NCI-H2227 treated with DMSO at 0.1 percent for 48 hours (cell line): ENCODE measurements around the gene CNN2.
A peak's percentile ranks its signal among the peaks of the same experiment; 100 is the strongest.

Experiments used
- DNase-seq: peaks from one replicate; lab custom pipeline; 2025; lab: John Stamatoyannopoulos, UW

CNN2 gene

GRCh38 chr19:995051-995827, 31.2 kb upstream of the CNN2 start:
- no peak for DNase-seq

DNA sequence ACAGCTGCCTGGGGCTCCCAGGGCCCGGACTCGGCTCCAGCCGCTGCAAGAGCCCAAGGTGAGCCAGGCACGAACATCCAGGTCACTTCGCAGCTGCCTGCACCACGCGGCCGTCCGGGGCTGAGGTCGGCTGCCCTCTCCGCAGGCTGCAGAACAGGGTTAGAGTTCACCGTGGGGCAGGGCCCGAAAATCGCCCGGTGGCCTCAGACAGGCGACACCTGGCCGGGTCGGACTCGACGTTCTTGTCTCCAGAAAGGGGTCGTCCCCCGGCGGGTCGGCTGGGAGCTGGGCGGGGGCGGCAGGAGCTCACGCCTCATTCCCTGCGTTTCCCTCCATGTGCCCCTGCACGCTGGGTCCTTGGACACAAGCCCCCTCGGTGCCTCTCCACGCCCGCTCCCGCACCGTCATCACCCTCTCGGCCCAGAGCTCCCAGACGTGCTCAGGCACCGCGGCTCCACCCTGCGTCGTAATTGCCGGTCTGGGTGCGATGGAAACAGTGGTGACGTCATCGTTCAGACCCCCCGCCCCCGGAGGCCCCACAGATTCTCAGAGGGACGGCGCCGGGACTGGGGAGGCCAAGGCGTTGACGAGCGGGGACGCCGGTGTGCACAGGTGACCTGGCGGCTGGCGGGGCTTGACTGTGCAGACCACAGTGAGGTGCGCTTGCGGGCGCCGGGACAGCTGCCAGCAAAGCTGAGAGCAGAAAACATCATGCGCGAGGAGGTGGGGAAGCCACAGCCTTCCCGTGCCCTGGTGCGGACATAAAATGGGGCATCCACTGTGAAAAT, 30.2 kb upstream of the CNN2 start:
- peak; percentile 20 for DNase-seq

DNA sequence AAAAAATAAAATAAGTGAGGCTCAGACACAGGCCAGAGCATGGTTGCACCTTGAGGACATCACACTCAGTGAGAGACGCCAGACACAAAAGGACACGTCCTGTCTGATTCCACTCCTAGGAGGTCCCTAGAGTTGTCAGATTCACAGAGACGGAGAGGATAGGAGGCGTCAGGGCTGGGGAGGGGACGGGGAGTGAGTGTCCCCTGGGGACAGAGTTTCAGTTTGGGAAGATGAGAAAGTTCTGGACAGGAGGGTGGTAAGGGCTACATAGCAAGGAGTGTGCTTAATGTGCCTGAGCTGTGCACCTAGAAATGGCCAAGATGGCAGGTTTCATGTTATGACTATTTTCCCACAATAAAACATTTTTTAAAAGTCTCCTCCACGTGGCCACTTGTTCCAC, 28.3 kb upstream of the CNN2 start:
- no peak for DNase-seq

- DNase-seq: no peak
These were observed 27.1 kb upstream of the CNN2 start for GRCh38 chr19:999379-999719.

DNA sequence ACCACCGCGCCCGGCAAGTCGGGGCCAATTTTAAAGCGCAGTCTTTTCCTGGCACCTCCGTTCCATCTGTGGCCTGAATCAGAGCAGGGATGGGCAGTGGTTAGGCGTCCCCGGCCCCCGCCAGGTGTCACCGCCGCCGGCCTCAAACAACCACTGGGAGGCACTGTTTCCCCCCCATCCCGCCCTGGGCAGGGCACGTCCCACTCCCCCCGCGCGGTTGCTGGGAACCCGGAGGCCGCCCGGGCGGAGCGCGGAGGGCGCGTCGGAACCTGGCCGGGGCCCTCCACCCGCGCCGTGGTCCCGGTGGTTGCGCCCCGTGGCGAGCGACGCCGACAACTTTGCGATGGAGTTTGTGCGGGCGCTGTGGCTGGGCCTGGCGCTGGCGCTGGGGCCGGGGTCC, 26.3 kb upstream of the CNN2 start, which contains the start of gene GRIN3B:
Gene GRIN3B (plus strand): TSS at position 325 of the 400 bp plus-strand sequence. CDS start 19 bp downstream, at position 344.
- no peak for DNase-seq

DNA sequence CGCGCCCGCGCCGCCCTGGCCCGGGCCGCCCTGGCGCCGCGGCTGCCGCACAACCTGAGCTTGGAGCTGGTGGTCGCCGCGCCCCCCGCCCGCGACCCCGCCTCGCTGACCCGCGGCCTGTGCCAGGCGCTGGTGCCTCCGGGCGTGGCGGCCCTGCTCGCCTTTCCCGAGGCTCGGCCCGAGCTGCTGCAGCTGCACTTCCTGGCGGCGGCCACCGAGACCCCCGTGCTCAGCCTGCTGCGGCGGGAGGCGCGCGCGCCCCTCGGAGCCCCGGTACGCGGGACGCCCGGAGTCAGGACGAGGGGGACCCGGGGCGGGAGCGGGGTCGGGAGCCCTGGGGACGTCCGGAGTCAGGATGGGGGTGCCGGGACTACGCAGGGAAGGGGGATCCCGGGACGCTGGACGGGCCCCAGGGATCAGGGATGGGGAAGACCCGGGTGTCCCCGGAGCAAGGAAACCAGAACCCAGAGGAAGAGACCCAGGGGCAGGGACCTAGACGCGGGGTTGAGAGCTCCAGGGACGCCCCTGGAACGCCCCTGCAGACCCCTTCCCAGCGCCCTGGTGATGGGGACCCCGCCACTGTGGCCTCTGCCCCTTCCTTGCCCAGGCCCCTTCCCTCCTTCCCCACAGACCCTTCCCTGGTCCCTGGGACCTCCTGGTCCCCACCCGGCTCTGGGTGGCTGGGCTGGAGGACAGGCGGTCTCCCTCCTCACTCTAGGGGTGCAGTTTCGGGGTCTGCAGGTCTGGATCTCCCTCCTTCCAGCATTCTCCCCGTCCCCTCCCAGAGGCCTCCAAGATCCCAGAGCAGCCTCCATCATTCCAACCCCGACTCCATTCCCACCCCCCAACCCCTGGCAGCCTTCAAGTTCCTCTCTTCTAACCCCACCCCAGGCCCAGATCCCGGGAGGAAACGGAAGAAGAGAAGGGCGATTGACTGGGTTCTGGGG, 25.5 kb upstream of the CNN2 start:
- DNase-seq: no peak

DNA sequence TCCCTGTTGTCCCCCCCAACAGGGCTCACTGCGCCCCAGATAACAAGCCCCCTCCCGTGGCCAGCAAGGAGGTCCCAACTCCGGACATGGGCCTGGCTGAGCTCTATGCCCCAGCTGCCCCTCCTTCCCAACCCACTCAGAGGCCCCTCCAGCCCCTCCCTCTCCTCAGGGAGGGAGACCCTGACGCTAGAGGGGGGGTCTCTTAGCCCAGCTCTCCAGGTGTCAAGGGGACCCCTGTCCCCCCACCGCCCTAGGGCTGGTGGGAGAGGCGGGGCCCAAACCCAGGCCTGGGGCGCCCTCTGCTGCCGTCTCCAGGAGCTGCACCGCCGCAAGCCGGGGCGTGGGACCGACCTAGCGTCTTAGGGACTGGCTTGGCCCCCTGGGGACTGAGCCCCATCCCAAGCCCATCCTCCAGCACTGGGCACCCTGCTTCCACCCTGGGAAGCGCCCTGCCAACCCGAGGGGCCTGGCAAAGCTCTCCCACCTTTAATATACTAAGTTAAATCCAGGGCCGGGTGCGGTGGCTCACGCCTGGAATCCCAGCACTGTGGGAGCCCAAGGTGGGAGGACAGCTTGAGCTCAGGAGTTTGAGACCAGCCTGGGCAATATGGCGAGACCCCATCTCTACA, 24.8 kb upstream of the CNN2 start:
- no peak for DNase-seq

GRCh38 chr19:1002600-1002999, 23.8 kb upstream of the CNN2 start:
- no peak for DNase-seq

GRCh38 chr19:1003283-1003682, 23.1 kb upstream of the CNN2 start:
- DNase-seq: no peak

- DNase-seq: no peak
These were observed 22.1 kb upstream of the CNN2 start for GRCh38 chr19:1004204-1004802.

DNA sequence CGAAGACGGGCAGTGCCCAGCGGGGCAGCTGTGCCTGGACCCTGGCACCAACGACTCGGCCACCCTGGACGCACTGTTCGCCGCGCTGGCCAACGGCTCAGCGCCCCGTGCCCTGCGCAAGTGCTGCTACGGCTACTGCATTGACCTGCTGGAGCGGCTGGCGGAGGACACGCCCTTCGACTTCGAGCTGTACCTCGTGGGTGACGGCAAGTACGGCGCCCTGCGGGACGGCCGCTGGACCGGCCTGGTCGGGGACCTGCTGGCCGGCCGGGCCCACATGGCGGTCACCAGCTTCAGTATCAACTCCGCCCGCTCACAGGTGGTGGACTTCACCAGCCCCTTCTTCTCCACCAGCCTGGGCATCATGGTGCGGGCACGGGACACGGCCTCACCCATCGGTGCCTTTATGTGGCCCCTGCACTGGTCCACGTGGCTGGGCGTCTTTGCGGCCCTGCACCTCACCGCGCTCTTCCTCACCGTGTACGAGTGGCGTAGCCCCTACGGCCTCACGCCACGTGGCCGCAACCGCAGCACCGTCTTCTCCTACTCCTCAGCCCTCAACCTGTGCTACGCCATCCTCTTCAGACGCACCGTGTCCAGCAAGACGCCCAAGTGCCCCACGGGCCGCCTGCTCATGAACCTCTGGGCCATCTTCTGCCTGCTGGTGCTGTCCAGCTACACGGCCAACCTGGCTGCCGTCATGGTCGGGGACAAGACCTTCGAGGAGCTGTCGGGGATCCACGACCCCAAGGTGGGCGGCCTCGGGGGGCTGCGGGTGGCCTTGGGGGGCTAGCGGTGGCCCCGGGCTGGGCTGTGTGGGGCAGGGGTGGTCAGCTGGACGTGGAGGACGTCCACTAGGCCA, 21.4 kb upstream of the CNN2 start:
- DNase-seq: no peak

DNA sequence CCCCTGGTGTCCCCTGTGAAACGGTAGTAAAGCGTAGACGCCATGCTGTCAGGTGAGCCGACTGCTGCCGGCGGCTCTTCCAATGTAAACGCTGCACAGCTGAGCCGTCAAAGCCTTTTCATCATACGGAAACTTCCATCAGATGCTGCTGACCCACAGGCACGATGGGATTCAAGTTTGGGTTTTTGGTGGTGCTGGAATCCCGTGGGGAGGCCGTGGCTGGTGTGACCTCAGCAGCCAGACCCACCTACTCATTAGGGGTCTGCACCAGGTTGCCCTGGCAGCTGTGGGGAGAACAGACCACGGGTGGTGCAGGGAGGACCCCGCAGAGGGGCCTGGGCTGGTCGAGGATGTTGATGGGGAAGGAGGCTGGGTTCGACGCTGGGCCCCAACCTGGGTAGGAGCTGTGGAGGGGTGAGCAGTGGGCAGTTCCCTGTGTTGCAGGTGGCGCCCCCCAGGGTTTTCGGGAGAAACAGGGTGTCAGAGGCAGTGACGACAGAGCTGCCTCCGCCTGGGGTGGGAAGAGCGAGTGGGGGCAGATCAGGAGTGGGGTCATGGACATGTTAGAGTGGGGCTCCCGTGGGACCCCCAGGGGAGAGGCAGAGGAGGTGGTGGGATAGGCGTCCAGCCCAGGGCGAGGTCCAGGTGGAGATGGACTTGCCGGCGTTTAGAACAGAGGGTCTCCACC, 19.6 kb upstream of the CNN2 start:
- DNase-seq: no peak

DNA sequence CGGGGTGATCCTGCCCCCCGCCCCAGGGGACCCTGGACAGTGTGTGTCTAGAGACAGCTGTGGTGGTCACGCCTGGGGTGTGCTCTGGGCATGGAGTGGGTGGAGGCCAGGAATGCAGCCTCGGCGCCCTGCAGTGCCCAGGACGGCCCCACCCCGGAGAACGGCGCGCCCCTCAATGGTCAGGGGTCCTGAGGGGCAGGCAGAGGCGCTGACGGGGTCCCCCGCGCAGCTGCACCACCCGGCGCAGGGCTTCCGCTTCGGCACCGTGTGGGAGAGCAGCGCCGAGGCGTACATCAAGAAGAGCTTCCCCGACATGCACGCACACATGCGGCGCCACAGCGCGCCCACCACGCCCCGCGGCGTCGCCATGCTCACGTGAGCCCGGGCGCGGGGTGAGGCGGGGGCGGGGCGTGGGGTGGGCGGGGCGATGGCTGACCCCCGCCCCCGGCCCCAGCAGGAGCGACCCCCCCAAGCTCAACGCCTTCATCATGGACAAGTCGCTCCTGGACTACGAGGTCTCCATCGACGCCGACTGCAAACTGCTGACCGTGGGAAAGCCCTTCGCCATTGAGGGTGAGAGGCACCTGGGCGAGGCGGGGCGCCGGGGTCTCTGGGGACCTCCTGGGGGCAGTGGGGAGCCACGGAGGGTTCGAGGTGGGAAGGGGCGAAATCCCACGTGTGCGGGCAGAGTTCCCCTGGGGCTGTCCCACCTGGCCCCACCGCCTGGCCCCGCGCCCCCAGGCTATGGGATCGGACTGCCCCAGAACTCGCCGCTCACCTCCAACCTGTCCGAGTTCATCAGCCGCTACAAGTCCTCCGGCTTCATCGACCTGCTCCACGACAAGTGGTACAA, 18.8 kb upstream of the CNN2 start:
- DNase-seq: no peak

DNA sequence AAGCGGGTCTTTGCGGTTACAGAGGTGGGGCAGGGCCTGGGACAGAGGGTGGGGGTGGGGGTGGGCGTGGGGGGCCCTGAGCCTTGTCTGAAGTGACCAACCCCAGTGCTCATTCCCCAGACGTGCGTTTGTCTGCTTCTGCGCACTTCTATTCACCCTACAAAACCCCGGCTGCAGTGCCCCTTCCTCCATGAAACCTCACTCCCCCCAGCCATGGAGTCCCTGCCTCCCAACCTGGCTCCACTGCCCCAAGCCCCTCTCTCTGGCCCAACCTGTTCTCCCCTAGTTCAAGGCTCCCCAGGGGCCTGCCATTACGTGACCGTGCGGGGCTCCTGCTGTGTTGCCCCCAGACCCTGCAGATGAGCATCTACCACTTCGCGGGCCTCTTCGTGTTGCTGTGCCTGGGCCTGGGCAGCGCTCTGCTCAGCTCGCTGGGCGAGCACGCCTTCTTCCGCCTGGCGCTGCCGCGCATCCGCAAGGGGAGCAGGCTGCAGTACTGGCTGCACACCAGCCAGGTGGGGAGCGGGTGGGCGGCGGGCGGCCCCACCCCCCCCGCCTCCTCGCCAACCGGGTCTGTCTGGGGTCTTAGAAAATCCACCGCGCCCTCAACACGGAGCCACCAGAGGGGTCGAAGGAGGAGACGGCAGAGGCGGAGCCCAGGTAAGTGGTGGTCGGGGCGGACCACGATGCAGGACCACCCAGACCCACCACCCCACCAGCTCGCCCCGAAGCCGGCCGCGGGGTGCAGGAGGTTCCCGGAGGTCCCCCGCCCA, 18.0 kb upstream of the CNN2 start:
- no peak for DNase-seq

- DNase-seq: no peak
These were observed 17.1 kb upstream of the CNN2 start for GRCh38 chr19:1009041-1009980.

- DNase-seq: no peak
These were observed 16.3 kb upstream of the CNN2 start for GRCh38 chr19:1009981-1010538.
